Measurements from ENCODE around the gene SLC12A6. TPM values are rescaled to one million over a fixed set of nuclear protein-coding genes. Genes with fewer than 3 reads are reported as not detected.

The SLC12A6 gene
- total RNA-seq, 1 experiment from 2014 or later: 15.1 TPM

DNA sequence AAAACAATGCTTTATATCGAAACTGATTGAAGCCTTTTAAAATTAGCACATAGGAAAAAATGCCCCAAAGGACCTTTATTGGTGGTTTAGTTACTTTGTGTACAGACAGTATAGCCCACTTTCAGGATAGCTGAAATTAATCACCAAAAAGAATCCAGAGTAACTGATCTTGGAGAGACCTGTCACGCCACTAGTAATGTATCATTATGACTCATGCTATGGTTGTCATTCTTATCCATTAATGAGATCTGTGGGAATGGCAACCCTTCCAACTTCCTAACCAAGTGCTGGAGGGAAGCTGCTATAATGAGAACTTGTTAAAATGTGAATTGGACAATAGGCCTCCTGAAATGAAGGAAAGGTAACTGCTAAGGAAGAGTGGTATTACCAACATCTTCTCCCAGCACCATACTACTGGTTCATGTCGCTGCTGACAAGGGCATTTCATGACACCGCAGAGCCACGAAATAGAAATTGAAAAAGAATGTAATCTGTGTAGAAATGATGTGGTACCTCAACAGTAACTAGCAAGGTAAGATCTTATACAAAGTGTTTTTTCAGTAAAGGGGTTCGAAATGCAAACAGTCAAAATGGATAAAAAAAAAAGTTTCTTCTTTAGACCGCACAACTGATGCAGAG lies 119.9 kb downstream of the SLC12A6 start:
- H3K27ac ChIP-seq (ENCODE audit: low read depth, low read length): no peak overlapping the region
- BruUV-seq (replicated peaks): no TSS peak
- peak overlapping the region; percentile 50 for H2AFZ ChIP-seq (ENCODE audit: low read depth, low read length, poor library complexity, severe bottlenecking)
- H3K4me3 ChIP-seq (replicated peaks in 1 of 2; ENCODE audit: low read depth in 1 of 2, low read length in 2 of 2): no peak overlapping the region
- H4K20me1 ChIP-seq (ENCODE audit: insufficient read depth): no peaks in the 10 kb centered on the region
- ATAC-seq (peak; percentile 65), DNase-seq (ENCODE audit: low read depth, low spot score) (no peak)
- no peaks in the 10 kb centered on the region for H3K9me3 ChIP-seq (ENCODE audit: control insufficient read depth in 1 of 2, insufficient read depth in 1 of 2, low read depth in 1 of 2, low read length in 2 of 2)
- RAD21 ChIA-PET (ENCODE audit: low non-redundant PET in 1 of 2, low total read pairs in 2 of 2, uncharacterized antibody in 2 of 2, unreplicated experiment in 2 of 2): no interaction called here
- CTCF ChIA-PET: interaction anchor here (0.8 kb wide), 1 partner anchor 8 kb away, joined by 3 read pairs; the partner anchor contains the start of gene KATNBL1
- H3K9ac ChIP-seq (ENCODE audit: low read length): no peak overlapping the region
- intact Hi-C loops (cut with micrococcal nuclease): no loop called here
- TF ChIP-seq, protein P1, sequence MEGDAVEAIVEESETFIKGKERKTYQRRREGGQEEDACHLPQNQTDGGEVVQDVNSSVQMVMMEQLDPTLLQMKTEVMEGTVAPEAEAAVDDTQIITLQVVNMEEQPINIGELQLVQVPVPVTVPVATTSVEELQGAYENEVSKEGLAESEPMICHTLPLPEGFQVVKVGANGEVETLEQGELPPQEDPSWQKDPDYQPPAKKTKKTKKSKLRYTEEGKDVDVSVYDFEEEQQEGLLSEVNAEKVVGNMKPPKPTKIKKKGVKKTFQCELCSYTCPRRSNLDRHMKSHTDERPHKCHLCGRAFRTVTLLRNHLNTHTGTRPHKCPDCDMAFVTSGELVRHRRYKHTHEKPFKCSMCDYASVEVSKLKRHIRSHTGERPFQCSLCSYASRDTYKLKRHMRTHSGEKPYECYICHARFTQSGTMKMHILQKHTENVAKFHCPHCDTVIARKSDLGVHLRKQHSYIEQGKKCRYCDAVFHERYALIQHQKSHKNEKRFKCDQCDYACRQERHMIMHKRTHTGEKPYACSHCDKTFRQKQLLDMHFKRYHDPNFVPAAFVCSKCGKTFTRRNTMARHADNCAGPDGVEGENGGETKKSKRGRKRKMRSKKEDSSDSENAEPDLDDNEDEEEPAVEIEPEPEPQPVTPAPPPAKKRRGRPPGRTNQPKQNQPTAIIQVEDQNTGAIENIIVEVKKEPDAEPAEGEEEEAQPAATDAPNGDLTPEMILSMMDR (IDR thresholded peaks at IDR 0.05 in 2 of 3, conservative IDR thresholded peaks at IDR 0.05 in 1 of 3; ENCODE audit: borderline replicate concordance in 1 of 3, insufficient read depth in 1 of 3, low read depth in 2 of 3, low read length in 2 of 3): no peak
- no peak for TF ChIP-seq ZFX (IDR thresholded peaks at IDR 0.05)
- TF ChIP-seq SIN3A (IDR thresholded peaks at IDR 0.05; ENCODE audit: low read depth): no peak
- no peak for TF ChIP-seq EGR1 (IDR thresholded peaks at IDR 0.05; ENCODE audit: low read depth)
- TF ChIP-seq CBX3 (IDR thresholded peaks at IDR 0.05; ENCODE audit: low read depth): no peak
- peak; percentile 52; the same call in 1 of the 2 replicates for TF ChIP-seq JUND (IDR thresholded peaks at IDR 0.05)
- TF ChIP-seq, protein P2, sequence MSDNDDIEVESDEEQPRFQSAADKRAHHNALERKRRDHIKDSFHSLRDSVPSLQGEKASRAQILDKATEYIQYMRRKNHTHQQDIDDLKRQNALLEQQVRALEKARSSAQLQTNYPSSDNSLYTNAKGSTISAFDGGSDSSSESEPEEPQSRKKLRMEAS (IDR thresholded peaks at IDR 0.05): no peak
- TF ChIP-seq, protein P3, sequence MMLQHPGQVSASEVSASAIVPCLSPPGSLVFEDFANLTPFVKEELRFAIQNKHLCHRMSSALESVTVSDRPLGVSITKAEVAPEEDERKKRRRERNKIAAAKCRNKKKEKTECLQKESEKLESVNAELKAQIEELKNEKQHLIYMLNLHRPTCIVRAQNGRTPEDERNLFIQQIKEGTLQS (IDR thresholded peaks at IDR 0.05): no peak
- no peak for TF ChIP-seq EZH2phosphoT487 (IDR thresholded peaks at IDR 0.05; ENCODE audit: borderline replicate concordance)
- peak; percentile 48; the same call in 1 of the 2 replicates for TF ChIP-seq FOSL1 (IDR thresholded peaks at IDR 0.05; ENCODE audit: low read depth)
- TF ChIP-seq SP1 (IDR thresholded peaks at IDR 0.05; ENCODE audit: low read depth): no peak
- TF ChIP-seq TCF7L2 (IDR thresholded peaks at IDR 0.05; ENCODE audit: borderline replicate concordance, extremely low read depth, insufficient read depth, insufficient read length): no peak
- H3K9me2 ChIP-seq (ENCODE audit: insufficient read depth): no peaks in the 10 kb centered on the region
- peak overlapping the region; percentile 53 for H3K4me2 ChIP-seq (ENCODE audit: low read length)
- no peaks in the 10 kb centered on the region for H3K79me2 ChIP-seq (ENCODE audit: insufficient read depth, low read length)
- H3K27me3 ChIP-seq (ENCODE audit: insufficient read depth, low read length): no peaks in the 10 kb centered on the region
- H3K36me3 ChIP-seq (ENCODE audit: control insufficient read depth in 1 of 2, insufficient read depth in 2 of 2, low read length in 2 of 2): no peaks in the 10 kb centered on the region
- H3K4me1 ChIP-seq (ENCODE audit: control insufficient read depth in 1 of 2, insufficient read depth in 2 of 2, low read length in 2 of 2): peaks cover 3 to 15% of the 10 kb centered on the region in 2 experiments; a peak in 3 of 4 replicates
- POLR2A ChIA-PET: no interaction called here
